A204.1 (cell line): Measurements from ENCODE around the gene DLGAP4.

Experiments
- FAIRE-seq: peaks from 2 replicates; lab custom pipeline; 2012; peaks lifted over from hg19 to GRCh38; lab: Jason Lieb, UNC

Gene DLGAP4

GRCh38 chr20:36386236-36386635, 80.1 kb downstream of the DLGAP4 start:
- no peak for FAIRE-seq

- no peak for FAIRE-seq
These were observed 84.1 kb downstream of the DLGAP4 start for GRCh38 chr20:36390269-36390668.

GRCh38 chr20:36390719-36391415, 84.7 kb downstream of the DLGAP4 start:
- FAIRE-seq: no peak

GRCh38 chr20:36391456-36391855, 85.3 kb downstream of the DLGAP4 start:
- no peak for FAIRE-seq

- no peak for FAIRE-seq
These were observed 85.8 kb downstream of the DLGAP4 start for GRCh38 chr20:36391955-36392354.

DNA sequence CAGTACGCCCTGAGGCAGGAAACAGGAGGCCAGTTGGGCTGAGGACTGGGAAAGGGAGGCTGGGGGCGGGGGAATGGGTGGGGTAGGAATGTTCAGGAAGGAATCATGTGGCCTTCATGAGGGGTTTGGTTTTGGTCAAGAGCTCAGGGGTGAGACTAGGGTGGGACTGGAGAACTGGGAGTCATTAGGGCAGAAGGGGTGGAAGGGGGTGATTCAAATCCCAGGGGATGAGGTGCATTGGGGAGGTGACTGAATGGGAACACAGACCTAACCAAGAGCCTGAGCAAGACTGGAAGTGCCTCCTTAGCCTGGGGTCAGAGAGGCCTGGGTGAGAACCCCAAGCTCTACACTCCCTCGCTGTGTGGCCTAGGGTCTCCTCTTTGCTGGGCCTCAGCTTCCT, 86.8 kb downstream of the DLGAP4 start:
- FAIRE-seq: no peak

GRCh38 chr20:36394340-36394965, 88.3 kb downstream of the DLGAP4 start:
- FAIRE-seq: no peak

- no peak for FAIRE-seq
These were observed 90.2 kb downstream of the DLGAP4 start for GRCh38 chr20:36396340-36396739.

- FAIRE-seq: no peak
These were observed 90.9 kb downstream of the DLGAP4 start for GRCh38 chr20:36396847-36397630.

GRCh38 chr20:36398515-36398914, 92.4 kb downstream of the DLGAP4 start:
- FAIRE-seq: no peak

DNA sequence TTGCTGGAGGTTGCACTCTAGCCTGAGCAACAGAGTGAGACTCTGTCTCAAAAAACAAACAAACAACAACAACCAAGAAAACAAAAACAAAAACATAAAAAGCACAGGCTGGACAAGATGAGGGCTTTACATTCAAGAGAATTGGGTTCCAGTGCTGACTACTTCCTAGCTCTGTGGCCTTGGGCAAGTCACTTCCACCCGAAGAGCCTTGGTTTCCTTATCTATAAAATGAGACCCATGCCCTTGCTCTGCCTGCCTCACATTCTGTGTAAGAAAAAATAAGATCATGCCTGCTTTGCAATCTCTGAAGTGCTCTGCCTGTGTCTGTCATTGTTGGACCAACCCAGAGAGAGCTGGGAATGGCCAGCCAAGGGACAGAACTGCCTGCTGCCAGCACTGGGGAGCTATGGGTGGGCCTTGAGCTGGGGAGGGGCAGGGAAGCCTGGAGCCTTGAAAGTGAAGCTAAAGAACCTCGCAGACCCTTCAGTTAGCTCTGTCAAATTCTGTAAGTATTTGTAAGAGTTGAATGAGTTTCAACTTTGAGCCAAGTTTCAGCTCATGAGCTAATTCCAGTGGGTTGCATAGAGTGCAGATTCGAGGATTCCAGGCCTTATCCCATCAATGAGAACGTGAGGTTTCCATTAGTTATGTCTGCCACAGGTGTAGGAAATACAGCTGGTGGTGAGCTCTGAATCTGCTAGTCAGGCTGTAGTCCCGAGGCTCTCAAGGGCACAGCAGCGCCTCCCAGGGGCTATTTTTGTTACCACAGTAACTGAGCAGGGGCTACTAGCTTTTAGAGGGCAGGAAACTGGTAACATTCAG, 93.2 kb downstream of the DLGAP4 start:
- no peak for FAIRE-seq

- no peak for FAIRE-seq
These were observed 93.9 kb downstream of the DLGAP4 start for GRCh38 chr20:36399969-36400545.

- FAIRE-seq: no peak
These were observed 95.0 kb downstream of the DLGAP4 start for GRCh38 chr20:36400909-36401735.

DNA sequence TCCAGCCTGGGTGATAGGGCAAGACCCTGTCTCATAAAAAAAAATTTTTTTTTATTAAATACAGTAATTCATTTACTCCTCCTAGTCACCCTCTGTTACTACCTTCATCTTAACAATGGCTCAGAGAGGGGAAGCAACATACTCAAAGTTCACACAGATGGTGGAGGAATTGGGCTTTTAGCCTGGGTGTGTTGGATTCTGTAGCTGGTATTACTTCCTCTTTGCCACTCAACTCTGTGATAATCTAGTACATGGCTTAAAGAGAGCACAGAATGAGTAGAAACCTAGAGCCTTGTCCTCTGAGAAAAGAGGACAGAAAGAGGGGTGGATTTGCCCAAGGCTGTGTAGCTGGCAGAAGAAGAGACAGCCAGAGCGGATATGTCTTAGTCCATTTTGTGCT, 96.6 kb downstream of the DLGAP4 start:
- FAIRE-seq: no peak

GRCh38 chr20:36404435-36404978, 98.4 kb downstream of the DLGAP4 start:
- no peak for FAIRE-seq

GRCh38 chr20:36405255-36405654, 99.1 kb downstream of the DLGAP4 start:
- no peak for FAIRE-seq

- FAIRE-seq: no peak
These were observed 101.1 kb downstream of the DLGAP4 start for GRCh38 chr20:36407199-36407733.

DNA sequence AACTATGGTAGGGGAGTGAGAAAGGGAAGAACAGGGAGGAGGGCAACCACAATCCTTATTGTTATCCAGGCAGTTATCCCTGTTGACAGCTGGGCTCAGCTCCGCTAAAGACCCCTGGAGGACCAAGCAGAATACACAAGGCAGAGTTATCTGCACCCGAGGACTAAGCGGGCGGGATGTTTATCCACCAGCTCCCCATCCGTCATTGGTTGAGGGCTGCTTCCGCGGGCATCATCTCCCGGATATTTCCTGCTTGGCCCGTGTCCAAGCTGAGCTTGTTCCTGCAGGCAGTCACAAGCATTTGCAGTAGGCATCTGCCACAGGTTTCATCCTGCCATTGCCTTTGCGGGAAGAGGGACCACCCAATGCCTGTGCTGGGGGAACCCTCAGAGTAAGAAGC, 102.1 kb downstream of the DLGAP4 start:
- FAIRE-seq: no peak

DNA sequence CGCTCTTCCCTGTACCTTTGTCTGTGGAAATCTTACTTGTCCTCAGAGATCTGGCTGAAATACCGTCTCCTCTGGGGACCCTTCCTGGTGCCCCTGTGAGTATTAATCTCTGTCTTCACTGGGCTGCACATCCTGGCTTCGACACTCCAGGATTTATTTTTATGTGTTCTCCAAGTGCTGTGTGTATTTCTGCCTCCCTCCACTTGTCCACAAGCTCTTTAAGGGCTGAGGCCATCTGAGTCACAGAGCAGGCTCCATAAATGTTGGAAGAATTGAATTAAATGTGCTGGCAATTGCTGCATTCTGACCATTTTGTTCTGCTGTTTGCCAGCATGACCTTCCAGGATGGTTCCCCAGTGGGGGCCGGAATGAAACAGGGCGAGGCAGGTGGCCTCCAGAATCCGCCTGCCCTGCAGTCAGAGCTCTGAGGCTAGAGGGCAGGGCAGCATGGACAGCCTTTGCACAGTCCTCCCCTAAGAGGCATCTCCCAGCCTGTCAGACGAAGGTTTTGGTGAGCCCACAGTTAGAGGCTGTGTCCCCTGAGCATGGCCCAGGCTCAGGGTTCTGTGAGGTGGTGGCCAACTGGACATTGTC, 105.8 kb downstream of the DLGAP4 start:
- no peak for FAIRE-seq

DNA sequence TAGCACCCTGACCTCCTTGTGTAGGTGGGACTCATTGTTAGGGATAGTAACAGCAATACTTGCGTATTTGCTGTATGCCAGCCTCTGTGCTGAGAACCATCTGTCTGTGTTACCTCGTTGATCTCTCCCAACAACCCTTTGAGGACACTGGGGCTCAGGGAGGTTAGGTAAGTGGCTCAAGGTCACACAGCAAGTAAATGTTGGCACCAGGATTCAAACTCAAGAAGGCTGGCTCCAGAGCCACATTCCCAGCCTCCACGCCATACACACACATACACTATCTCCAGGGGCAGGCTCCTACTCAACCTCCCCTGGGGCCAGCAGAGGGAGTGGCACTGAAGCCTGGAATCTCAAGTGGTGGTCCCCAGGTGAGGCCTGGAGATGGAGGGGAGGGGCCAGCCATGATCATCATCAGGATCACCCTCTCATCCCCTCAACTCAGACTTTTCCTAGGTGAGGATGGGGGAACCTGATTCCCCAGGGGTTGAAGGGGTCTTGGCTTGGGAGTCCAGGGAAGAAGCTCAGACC, 109.4 kb downstream of the DLGAP4 start:
- FAIRE-seq: no peak
